Cerebellar cortex (tissue), 1 donor: Measurements from ENCODE around the gene NIN.
"Not testable (repeated sequence)": the region's sequence is repeated elsewhere in the genome, so short reads cannot be mapped to it uniquely, and the experiment has no call there.

Source experiments
- DNase-seq: peaks from one replicate; pipeline ENCODE4 v3.0.0-alpha.2; 2015; ENCODE audit warnings: low spot score

NIN gene

DNA sequence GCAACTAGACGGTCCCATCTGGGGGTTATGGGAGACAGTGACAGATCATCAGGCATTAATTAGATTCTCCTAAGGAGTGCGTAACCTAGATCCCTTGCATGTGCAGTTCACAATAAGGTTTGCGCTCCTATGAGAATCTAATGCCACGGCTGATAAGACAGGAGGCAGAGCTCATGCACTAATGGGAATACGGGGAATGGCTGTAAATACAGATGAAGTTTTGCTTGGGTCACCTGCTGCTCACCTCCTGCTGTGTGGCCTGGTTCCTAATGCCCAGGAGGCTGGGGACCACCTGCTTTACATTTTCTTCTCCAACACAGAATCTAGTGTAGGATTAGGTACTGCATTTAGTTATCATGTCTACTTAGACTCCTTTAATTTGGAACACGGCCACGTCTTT is 113.2 kb downstream of the NIN start:
- DNase-seq, result no peak

DNA sequence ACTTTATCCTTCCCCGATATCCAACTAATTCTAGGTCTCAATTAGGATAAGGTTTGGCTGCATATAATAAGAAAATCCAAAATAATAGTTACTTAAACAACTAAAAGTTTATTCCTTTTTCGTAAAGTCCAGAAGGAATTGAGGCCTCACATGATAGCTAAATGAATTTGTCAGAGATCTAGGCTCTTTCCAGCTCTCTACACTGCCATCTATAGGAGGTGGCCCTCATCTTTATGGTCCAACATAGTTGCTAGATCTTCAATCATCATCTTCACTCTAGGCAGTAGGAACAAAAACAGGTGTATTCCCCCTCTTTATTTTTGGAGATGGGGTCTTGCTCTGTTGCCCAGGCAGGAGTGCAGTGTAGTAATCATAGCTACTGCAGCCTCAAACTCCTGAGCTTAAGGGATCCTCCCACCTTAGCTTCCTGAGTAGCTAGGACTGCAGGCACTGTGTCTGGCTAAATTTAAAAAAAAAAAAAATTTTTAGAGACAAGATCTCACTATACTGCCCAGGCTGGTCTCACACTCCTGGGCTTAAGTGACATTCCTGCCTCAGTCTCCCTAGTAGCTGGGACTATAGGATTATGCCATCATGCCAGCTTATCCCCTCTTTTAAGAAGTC is 116.4 kb downstream of the NIN start:
- peak; percentile 23 for DNase-seq

DNA sequence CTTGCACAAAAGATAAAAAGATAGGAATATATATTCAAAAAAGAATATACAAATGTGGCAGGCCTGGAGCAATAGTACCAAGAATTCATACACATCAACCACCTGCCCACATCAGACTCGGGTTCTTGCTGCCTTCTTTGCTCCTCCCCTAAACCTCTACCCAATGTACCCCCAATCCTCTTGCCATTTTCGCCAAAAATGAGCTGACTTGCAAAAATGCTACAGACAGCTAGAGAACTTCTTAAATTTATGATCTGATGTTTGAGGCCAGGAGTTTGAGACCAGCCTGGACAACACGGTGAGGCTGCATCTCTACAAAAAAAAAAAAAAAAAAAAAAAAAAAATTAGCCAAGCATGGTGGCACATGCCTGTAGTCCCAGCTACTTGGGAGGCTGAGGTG is 119.9 kb downstream of the NIN start:
- DNase-seq, result no peak

DNA sequence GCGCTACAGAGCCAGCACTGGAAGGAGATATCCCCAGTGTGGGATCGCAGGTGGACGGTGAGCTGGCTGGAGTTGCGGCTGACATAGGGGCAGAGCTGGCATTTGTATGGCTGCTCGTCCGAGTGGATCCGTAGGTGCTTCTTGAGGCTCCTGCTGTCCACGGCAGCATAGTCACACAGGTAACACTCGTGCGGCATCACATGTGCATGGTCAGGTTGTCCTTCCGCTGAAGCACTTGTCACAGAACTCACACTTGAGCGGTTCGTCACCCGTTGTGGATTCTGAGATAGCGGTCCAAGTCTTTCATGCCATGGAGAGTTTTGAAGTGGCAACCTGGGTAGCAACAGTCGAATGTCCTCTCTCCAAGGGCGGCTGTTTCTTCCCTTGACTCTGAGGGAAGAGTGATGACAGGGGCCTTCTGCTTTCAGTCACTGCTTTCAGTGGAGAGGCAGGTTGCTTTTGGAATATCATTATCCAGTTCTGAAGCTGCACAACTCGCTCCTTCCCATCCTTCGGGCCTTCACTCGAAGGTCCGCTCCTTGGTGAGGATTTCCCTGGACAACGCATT is 125.9 kb downstream of the NIN start:
- no peak for DNase-seq

DNA sequence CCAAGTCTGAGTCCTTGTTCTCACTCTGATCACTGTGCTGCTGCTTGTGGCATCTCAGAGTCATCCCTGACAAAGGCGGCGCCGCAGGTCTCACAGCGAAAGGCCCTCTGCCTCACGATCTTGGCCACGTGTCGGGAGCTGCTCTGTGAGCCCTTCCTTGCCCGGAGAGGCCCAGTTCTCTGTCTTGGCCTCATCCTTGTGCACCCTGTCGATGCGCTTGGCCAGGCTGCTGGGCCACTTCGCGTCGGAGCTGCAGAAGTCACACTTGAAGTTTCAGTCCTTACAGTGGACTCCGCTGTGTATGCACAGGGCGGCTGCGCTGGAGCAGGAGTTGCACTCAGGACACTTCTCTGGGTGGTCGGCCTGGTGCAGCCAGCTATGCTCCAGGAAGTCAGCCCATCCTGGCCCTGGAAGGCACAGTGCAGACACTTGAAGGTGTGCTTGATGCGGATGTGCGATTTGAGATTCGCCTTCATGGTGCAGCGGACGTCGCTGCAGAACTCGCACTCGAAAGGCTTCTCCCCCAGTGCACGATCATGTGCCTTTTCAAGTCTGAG is 126.4 kb downstream of the NIN start:
- DNase-seq, result no peak

DNA sequence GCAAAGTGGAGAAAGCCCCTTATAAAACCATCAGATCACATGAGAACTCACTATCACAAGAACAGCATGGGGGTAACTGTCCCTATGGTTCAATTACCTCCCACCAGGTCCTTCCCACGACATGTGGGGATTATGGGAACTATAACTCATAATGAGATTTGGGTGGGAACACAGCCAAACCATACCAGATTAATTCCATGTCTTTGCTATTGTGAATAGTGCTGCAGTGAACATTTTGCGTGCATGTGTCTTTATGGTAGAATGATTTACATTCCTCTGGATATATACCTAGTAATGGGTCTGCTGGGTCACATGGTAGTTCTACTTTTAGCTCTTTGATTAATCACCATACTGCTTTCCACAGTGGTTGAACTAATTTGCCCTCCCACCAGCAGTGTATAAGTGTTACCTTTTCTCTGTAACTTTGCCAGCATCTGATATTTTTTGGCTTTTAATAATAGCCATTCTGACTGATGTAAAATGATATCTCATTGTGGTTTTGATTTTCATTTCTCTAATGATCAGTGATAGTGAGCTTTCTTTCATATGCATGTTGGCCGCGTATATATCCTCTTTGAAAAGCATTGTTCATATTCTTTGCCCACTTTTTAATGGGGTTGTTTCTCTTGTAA is 133.2 kb downstream of the NIN start:
- no peak for DNase-seq

DNA sequence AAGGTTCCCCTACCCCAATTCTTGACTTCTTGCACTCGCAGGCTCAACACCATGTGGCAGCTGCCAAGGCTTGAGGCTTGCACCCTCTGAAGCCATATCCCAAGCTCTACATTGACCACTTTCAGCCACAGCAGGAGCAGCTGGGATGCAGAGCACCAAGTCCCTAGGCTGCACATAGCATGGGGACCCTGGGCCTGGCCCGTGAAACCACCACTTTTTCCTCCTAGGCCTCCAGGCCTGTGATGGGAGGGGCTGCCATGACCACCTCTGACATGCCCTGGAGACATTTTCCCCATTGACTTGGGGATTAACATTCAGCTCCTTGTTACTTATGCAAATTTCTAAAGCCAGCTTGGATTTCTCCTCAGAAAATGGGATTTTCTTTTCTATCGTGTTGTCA is 136.7 kb downstream of the NIN start:
- not testable (repeated sequence) for DNase-seq

DNA sequence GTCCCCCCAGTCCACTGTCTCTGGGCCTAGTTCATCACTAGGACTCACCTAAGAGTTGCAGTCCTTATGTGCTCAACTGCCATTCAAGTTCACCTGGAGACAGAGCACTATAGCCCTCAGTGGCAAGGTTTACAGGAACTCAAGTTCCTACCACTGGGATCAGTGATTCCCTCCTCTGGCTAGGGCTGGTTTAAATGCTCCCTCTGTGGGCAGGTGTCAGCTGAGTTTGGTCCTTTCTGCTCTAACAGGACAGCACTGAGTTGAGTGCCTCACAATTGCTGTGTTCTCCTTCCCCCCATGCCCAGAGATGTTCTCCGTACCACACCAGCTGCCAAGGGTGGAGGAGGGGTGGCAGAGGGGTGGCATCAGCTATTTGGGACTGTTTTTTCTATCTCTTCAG is 142.1 kb downstream of the NIN start:
- no peak for DNase-seq

DNA sequence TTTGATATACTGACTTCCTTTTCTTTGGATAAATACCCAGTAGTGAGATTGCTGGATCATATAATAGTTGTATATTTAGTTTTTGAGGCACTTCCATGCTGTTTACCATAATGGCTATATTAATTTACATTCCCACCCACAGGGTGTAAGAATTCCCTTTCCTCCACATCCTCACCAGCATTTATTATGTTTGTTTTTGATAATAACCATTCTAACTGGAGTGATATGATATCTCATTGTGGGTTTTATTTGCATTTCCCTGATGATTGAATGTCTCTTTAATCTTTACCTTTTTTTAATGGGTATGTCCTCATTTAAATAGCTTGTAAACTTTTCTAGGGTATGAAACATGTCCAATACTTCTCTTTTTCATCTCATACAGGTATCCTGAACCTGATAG is 151.3 kb downstream of the NIN start:
- no peak for DNase-seq

DNA sequence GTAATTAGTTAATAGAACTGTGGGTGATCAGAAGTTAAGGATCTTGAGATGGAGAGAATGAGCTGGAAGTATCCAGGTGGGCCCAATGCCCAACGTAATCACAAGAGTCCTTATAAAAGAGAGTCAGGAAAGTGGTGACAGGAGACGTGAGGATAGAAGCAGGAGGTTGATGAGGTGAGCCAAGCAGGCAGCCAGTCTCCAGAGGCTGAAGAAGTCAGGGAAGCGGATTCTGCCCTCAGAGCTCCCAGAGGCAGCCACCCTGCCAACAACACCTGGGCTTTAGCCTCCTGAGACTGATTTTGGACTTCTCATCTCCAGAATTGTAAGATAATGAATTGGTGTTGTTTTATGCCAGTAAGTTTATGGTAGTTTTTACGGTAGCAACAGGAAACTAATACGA is 152.8 kb downstream of the NIN start:
- DNase-seq, result no peak

DNA sequence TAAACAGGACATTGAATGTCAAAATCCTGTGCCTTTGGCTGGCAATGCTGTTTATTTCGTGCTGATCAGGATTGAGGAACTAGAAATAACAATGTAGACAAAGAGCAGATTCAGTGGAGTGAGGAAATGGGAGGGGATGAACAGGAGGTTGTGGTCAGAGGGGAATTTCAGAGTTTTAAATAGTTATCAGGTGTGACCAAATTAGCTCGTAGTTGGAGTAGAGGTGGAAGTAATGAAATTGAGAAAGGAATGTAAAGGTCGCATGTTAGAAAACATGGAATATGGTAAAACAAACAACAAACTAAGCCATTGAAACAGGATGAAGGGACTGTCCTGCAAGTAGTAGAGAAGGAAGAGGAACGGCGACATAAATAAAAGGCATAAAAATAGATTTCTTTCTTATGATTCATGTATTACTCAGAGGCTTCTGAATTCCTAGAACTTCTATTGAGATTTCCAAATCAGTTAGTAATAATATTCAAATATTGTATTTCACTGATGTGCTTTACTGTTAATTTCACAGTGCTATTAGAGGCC is 153.4 kb downstream of the NIN start:
- no peak for DNase-seq

DNA sequence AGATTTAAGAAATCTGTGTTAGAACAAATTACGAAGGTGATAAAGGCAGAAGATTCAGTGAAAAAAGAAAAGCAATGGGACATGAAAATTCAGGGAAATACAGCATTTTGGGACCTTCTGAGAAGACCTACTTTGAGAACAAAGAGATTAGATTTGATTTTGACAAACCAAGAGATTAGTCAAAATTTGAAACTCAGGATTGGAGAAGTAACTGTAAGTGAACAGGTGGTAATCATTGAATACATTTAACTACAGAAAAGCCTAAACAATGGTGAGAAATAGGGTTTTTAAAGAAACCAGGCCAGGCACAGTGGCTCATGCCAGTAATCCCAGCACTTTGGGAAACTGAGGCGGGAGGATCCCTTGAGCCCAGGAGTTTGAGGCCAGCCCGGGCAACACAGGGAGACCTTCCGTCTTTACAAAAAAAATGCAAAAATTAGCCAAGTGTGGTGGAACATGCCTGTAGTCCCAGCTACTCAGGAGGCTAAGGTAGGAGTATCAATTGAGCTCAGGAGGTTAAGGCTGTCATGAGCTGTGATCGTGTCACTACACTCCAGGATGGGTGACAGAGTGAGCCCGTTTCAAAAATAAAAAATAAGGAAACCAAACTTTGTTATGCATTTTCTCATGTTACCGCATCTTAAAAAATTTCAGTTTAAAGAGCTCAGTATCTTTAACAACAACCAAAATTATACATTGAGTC is 154.0 kb downstream of the NIN start:
- DNase-seq, result no peak

DNA sequence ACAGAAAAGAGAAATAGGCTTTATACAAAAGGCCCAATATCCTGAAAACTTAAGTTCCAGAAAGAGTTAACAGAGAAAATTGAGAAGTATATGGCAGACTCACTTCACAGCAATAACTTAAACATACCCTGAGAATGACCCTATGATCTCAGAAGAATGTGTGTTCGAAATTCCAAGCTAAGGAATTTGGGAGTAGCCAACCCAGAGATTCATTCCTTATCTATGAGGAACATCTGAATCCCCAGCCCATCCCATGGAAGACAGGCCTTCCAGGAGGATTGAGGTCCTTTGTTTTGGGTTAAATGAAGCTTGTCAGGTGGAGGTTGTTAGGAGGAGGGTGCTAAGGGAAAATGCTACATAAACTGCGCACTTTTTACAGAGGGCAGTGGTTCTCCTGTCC is 155.4 kb downstream of the NIN start:
- no peak for DNase-seq

DNA sequence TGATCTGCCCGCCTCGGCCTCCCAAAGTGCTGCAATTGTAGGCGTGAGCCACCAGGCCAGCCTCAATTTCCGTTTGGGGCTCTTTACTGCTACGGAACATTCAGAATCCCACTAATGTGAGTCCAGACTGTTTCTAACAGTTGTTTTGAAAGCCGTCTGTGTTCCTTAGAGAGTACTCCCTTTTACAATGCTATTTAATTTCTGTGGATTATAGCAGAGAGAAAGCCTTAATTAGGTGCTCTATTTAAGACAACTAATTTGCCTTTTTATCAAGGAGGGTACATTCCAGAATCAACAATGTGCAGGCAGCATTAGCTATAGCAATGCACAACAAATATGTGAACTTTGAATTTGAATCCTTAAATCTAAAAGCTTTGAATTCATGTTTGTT is 160.1 kb downstream of the NIN start:
- DNase-seq, result no peak

DNA sequence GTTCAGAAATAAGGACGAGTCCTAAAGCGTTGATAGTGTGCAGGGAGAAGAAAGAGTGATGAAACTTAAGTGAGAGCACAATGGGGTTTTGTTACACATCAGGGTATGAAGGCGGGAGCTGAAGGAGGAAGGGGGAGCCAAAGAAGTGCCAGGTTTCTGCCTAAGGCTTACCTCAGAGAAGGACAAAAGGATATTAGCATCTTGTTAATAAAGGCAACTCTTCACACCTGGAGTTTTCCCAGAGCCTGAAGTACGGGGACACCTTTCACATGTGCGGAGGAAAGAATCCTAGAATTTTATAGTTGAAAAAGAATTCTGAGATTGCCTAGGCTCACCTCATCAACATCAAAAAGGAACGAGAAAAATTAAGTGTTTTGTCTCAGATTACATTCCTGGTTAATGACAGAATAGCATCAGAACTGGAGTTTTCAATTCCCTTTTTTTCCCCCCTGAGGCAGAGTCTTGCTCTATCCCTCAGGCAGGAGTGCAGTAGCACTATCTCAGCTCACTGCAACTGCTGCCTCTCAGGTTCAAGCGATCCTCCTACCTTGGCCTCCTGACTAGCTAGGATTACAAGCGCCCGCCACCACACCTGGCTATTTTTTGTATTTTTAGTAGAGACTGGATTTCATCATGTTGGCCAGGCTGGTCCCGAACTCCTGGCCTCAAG is 160.6 kb downstream of the NIN start:
- no peak for DNase-seq
